Right lung (tissue), 5 donors: ENCODE results near the gene HPCAL1. TPM values are rescaled to one million over a fixed set of nuclear protein-coding genes. Genes with fewer than 3 reads are reported as not detected.

ENCODE experiments used
- DNase-seq, 2 donors: peaks; one replicate each; pipeline ENCODE4 v3.0.0-alpha.2; 2013
- polyA plus RNA-seq, 5 donors: library from polyadenylated mRNA; unstranded; fragments of 120-200 nt; gene quantifications; one replicate each; pipeline versions ENCODE4 v1.2.1 to v1.2.3, GENCODE V29; 2013; ENCODE audit warnings: inconsistent platforms in 1 of 5, low replicate concordance in 1 of 5; ENCODE audit not compliant: insufficient read length in 5 of 5, insufficient read depth in 1 of 5

Gene HPCAL1
- polyA plus RNA-seq, 5 donors: 48.4 to 95.0 (median 72.2) TPM

DNA sequence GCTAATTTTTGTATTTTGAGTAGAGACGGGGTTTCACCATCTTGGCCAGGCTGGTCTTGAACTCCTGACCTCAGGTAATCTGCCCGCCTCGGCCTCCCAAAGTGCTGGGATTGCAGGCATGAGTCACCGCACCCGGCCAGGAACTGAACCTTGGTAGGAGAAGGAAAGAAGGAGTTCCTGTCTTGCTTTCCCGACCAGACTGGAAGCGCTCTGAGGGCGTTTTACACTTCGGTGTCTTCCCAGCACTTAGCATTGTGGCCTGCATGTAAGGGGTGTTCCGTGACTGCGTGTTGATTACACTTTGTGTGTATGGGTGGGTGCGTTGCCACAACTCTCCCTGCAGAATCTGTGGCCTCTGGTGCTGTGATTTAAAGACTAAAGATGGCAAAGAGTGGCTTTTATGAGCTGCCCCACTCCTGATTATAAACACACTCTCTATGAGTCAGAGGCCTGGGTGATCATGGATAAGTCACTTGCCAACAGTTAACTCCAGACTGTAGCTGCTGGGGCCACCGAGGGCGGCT lies 99.4 kb downstream of the HPCAL1 start:
- no peak for DNase-seq

DNA sequence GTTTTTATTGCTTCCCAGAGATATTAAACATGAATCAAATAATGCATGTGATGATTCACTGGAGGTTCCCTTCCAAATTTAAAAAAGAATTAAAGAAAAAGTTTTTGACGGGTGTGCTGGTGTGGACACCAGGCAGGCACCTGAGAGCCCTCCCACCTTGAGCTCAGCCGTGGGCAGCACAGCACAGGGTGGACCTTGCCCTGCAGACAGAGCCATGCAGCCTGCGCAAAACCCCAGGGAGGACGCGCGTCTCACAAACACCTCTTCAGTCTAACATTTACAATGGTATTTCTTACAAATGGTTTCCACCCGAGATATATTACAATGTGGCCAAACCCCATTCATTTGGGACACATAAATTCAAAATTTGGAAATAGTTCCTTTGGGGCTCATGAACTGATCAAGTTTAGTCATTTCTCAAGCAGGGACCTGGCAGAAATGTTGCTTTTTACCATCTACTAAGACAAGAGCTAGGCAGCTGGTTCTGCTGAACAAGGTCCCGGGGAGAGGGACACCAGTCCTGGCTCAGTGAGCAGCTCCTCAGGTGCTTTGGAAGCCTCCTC lies 100.0 kb downstream of the HPCAL1 start:
- no peak for DNase-seq

DNA sequence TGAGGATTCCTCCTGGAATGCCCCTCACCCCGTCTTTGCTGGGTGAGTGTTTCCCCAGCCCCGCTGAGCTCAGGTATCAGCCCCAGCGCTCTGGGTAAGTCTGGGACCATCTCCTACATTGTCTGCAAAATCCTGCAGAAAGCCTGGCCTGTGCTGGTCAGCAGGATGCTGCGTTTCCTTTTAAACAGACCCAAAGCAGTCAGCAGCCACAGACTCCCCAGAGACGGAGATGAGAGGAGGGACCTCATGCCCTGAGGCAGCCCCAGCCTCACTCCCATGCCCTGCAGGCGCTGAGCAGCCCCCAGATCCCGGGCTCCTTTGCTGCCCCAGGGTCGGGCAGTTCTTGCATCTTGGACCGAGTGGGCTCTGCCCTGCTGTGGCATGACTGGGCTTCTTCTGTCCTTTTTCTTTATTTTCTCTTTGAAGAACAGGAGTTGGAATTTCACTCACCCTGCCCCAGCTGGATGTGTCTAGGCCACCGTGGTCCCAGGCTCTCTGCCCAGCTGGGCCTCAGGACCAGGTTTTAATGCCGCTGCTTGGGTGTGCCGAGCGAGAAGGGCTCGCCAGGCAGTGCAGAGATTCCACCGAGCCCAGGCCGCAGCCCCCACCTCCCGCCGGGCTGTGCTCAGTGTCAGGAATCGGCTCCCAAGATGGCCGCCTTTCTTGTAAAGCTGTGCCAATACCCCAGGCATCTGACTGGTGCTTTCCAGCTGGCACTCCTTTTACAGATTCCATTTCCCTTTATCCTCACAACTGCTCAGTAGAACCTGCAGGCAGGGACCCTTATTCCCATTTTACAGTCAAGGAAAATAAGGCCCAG lies 101.8 kb downstream of the HPCAL1 start:
- DNase-seq: no peak

GRCh38 chr2:10405448-10405847 lies 102.7 kb downstream of the HPCAL1 start:
- DNase-seq: no peak

- DNase-seq: no peak
These were observed 103.3 kb downstream of the HPCAL1 start for GRCh38 chr2:10406016-10406415.

DNA sequence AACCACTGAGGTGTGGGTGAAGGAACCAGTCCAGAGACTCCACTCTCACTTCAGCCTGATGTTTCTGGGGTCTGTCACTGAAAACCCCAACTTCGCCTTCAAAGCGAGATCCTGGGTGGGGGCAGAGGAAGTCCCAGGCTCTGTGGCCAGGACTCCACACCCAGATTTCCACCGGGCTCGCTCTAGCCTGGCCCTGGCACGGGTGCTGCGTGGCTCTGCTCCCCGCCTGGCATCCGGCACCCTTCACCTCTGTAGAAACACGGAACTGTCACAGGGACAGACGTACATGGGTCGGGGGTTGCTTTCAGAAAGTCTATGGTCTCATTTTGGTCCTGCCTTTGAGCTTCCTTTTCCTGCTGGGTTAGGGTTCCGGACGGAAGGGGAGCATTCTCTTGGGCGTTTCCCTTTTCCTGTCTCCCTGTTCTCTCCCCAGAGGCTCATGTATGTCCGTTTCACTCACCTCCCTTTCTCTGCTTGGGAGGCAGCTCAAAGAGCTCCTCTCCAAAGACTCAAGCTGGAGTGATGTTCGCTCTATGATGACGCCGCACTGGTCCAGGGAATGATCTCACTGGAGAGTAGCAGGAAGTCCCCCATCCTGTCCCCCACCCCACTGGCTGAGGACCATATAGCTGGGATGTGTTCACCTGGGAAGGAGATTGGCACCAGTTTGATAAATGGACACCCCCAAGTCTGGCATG lies 103.9 kb downstream of the HPCAL1 start:
- no peak for DNase-seq

DNA sequence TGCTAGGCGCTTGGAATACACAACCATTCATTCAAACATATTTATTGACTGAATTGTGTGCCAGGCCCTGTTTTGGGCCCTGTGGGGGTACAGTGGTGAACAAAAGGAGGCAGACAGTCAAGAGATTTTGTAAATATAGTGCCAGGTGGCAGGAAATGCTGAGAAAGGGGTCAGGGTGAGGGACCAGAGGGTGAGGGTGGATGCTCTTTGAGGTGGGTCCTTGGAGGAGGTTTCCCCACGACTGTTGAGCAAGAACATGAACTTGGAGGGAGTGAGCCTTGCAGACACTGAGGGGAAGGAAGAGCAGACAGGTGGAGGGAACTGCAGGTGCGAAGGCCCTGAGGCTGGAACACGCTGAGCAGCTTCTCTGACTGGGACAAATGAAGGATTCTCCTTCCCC lies 104.7 kb downstream of the HPCAL1 start:
- DNase-seq: no peak

DNA sequence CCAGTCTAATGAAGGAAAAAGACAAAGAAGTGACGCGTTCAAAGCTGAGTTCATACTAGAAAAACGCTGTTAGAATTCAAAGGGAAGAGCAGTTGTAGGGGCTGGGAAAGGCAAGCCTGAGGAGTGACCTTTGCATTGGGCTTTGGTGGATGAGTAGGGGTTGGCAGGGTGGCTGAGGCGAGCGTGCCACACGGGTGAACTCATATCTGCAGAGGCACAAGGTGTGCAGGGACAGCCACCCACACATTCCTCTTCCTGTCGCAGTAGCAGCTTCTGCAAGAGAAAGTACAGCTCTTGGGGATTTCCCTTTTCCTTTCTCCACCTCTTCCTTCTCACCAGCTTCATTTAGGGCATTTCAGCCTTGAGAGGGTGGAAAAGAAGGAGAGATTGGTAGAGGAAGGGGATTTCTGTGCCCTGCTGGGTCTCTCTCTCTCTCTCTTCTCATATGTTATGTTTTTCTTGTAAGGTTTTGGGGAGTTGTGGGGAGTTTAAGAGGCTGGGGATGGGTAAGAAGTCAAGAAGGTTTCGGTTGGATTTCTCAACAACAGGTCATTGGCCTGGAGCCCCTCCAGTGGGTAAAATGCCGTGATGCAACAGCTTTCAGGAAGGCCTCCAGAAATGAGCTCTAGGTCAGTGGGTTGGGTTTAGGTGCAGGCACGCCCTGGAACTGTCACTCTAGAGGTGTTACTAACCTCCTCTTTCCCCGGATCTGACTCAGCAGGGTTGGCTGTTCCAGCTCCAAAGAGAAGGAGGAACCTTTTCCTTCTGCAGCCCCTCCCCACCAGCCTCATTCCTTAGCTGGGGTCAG lies 105.3 kb downstream of the HPCAL1 start:
- DNase-seq: no peak

- peak; percentile 60 to 72 for DNase-seq
These were observed 106.2 kb downstream of the HPCAL1 start for GRCh38 chr2:10408649-10409579.

GRCh38 chr2:10410001-10410822 lies 107.5 kb downstream of the HPCAL1 start:
- DNase-seq: no peak

- DNase-seq: peak in 1 of 2 donors; percentile 36
These were observed 108.2 kb downstream of the HPCAL1 start for GRCh38 chr2:10410823-10411437.

DNA sequence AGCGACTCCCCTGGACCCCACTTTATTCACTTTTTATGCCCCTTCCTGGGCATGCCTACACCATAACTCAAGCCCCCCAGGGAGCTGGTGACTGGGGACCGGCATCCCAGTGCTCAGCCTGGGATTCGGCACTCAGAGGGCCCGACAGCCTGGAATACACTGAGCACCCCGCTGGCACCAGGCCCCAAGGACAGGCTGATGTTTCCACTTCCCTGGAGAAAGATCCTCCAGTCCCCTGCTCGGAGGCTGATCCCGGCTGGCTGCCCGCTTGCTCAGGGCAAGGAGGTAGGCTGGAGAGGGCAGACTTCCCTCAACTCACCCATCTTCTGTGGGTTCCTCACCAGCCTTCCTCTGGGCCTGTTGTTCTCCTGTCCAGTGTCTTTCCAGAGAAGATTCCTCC lies 108.9 kb downstream of the HPCAL1 start:
- no peak for DNase-seq

GRCh38 chr2:10412380-10412779 lies 109.7 kb downstream of the HPCAL1 start:
- no peak for DNase-seq

- DNase-seq: no peak
These were observed 110.8 kb downstream of the HPCAL1 start for GRCh38 chr2:10413503-10413902.

- no peak for DNase-seq
These were observed 111.3 kb downstream of the HPCAL1 start for GRCh38 chr2:10413991-10414451.

- no peak for DNase-seq
These were observed 111.9 kb downstream of the HPCAL1 start for GRCh38 chr2:10414591-10414990.

DNA sequence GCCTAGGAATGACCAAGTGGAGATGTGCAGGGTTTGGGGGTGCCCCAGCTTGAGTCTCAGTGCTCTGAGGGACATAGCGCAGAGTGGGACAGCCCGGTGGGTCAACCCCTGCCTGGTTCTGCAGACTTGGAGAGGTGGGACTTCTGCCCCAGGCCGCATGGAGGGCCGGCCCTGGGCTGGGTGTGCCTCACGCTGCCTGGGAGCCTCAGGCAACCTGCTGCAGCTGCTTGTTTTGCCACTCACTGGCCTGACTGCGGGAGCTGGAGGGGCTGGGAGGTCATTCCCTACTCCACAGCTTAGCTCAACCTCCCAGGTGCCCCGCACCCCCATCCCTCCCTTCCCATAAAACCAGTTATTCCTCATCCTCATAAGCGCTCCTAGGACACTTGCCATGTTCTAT lies 112.3 kb downstream of the HPCAL1 start:
- no peak for DNase-seq

DNA sequence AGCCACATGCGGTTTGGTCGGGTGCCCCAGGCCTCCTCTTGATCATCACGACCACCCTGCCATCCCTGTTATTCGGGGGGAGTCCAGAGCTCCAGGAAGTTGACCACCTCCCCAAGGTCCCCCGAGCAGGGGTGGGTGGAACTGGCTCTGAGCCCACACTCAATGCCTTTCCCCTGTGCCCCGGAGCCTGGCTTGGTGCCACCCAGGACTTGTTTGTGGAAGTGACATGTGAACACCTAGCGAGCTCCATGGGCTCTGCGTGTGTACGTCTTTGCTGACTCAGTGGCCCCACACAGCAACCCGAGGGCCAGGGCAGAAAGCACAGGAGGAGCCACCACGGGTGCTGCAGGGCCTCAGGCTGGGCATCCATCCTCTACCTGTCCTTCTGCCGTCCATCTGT lies 112.9 kb downstream of the HPCAL1 start:
- no peak for DNase-seq
